HFFc6 (cell line): Measurements from ENCODE around the gene NEMF. TPM values are rescaled to one million over a fixed set of nuclear protein-coding genes. Genes with fewer than 3 reads are reported as not detected.
A peak's percentile ranks its signal among the peaks of the same experiment; 100 is the strongest.

Experiments used
- DNase-seq: peaks from one replicate; pipeline ENCODE4 v3.0.0-alpha.2; 2018
- H3K27ac Mint-ChIP-seq: 2 replicates; pipeline ENCODE4 v1.8.0; 2020; ENCODE audit warnings: mild to moderate bottlenecking, mixed read lengths
- H3K27me3 Mint-ChIP-seq: 2 replicates; pipeline ENCODE4 v1.8.0; 2021; ENCODE audit warnings: mild to moderate bottlenecking, moderate library complexity, mixed read lengths; ENCODE audit not compliant: insufficient read depth
- H3K36me3 Mint-ChIP-seq: 2 replicates; pipeline ENCODE4 v1.8.0; 2021; ENCODE audit warnings: low read depth, mixed read lengths
- H3K4me1 Mint-ChIP-seq: 2 replicates; pipeline ENCODE4 v1.8.0; 2020; ENCODE audit warnings: low read depth, mixed read lengths
- H3K4me3 Mint-ChIP-seq: 2 replicates; pipeline ENCODE4 v1.8.0; 2020; ENCODE audit warnings: mild to moderate bottlenecking, moderate library complexity, mixed read lengths
- H3K9me3 Mint-ChIP-seq: 2 replicates; pipeline ENCODE4 v1.8.0; 2020; ENCODE audit warnings: mild to moderate bottlenecking, mixed read lengths
- CTCF ChIP-seq: fragments of 200-600 bp; sonication (generic); IDR thresholded peaks from 2 replicates; pipeline ENCODE4 v1.5.0; 2021; ENCODE audit warnings: antibody characterized with exemption, mild to moderate bottlenecking
- long read RNA-seq: library from polyadenylated mRNA; unstranded; transcript quantifications from one replicate; pipeline ENCODE4 v2.0.0, GENCODE V29; 2019
- total RNA-seq, 6 experiments: library from RNA; stranded (reverse); fragmentation: NEBNext Ultra II Directional; extraction: Animal tissue kit (Norgen Biotek cat#: 25700); gene quantifications; 2 replicates in 1 of 6; 3 replicates in 5 of 6; pipeline ENCODE4 v1.2.3, GENCODE V29; 2021

The NEMF gene, protein sequence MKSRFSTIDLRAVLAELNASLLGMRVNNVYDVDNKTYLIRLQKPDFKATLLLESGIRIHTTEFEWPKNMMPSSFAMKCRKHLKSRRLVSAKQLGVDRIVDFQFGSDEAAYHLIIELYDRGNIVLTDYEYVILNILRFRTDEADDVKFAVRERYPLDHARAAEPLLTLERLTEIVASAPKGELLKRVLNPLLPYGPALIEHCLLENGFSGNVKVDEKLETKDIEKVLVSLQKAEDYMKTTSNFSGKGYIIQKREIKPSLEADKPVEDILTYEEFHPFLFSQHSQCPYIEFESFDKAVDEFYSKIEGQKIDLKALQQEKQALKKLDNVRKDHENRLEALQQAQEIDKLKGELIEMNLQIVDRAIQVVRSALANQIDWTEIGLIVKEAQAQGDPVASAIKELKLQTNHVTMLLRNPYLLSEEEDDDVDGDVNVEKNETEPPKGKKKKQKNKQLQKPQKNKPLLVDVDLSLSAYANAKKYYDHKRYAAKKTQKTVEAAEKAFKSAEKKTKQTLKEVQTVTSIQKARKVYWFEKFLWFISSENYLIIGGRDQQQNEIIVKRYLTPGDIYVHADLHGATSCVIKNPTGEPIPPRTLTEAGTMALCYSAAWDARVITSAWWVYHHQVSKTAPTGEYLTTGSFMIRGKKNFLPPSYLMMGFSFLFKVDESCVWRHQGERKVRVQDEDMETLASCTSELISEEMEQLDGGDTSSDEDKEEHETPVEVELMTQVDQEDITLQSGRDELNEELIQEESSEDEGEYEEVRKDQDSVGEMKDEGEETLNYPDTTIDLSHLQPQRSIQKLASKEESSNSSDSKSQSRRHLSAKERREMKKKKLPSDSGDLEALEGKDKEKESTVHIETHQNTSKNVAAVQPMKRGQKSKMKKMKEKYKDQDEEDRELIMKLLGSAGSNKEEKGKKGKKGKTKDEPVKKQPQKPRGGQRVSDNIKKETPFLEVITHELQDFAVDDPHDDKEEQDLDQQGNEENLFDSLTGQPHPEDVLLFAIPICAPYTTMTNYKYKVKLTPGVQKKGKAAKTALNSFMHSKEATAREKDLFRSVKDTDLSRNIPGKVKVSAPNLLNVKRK
- total RNA-seq, result 10 to 100 TPM; 55.5 to 69.7 (median 56.9) TPM
- long read RNA-seq, partial matches to known transcripts, result 53 of 55 reads
- long read RNA-seq, other reads (novel, unspliced or antisense), result 2 of 55 reads

DNA sequence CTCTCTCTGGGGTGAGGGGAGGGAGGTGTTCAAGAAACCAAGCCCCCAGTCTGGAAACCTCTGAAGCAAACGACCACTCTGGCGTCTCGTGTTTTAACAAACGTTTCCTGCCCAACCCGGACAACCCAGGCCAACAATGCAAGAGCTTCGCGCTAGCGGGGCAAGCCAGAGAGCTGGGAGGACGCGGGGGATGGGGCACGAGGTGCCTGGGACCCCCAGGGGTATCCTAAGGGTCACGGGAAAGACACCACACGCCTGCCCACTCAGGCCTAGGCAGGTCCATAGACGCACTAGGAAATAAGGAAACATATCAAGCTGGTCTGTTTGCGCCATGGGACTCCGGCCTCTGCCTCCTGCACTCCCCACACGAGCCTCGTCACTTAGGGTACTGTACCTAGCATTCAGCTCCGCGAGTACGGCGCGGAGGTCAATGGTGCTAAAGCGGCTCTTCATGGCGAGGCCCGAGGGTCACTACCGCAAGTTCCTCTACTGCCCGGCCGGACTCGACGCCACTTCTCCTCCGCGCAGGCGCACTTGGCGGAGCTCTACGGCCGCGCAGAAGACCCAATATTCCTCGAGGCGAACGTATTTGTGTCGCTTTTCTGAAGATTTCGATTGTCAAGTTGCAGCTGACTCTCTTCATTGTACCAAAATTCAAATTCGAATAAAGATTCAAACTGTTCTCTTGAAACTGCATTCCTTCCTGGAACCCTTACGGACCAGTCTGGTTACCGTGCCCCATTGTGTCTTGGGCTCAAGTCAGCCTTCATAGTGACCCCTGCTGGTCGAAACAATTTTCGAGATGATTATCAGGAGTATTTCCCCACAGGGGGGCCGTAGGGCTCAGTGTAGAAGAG is at the start of gene NEMF:
NEMF (minus strand) TSS at position 488 of the 857 bp plus-strand sequence; CDS start at position 453, 35 bp downstream.
- H3K27me3 Mint-ChIP-seq, result peaks cover 4% of the 10 kb centered on the region; the same call in 1 of the 2 replicates
- peak within 1 kb of the TSS; percentile 98 for H3K27ac Mint-ChIP-seq
- H3K4me3 Mint-ChIP-seq, result peak within 1 kb of the TSS; percentile 98
- H3K4me1 Mint-ChIP-seq, result peaks cover 27% of the 10 kb centered on the region
- peak; percentile 92 for TF ChIP-seq CTCF
- peak; percentile 77 for DNase-seq
- peaks cover 9% of the 10 kb centered on the region; the same call in 1 of the 2 replicates for H3K36me3 Mint-ChIP-seq
- H3K9me3 Mint-ChIP-seq, result no peaks in the 10 kb centered on the region

DNA sequence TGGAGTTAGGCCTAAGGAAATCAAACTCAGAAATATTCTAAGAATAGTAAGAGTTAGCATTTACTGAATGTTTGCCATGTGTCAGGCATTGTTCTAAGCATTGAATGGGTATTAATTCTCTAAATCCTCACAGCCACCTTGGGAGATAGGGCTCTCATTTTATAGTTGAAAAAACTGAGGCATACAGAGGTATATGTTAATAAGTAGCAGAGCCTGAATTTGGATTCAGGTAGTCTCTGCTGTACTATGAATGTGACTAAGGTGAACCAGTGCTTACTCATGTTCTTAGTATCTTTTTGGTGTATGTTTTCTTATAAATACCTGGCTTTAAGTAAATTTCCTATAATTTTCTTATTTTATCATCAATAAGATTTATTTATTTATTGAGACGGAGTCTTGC is 48.4 kb upstream of the NEMF start:
- peaks cover 36% of the 10 kb centered on the region for H3K4me1 Mint-ChIP-seq
- DNase-seq, result no peak
- TF ChIP-seq CTCF, result no peak
- H3K27ac Mint-ChIP-seq, result no peak overlapping the region
- peaks cover 3% of the 10 kb centered on the region; the same call in 1 of the 2 replicates for H3K27me3 Mint-ChIP-seq
- no peaks in the 10 kb centered on the region for H3K9me3 Mint-ChIP-seq
- peaks cover 27% of the 10 kb centered on the region for H3K36me3 Mint-ChIP-seq
- no peak overlapping the region for H3K4me3 Mint-ChIP-seq

GRCh38 chr14:49898485-49898884 is 45.9 kb upstream of the NEMF start:
- H3K27ac Mint-ChIP-seq, result peak overlapping the region; percentile 44
- no peaks in the 10 kb centered on the region for H3K9me3 Mint-ChIP-seq
- TF ChIP-seq CTCF, result no peak
- peaks cover 36% of the 10 kb centered on the region for H3K4me1 Mint-ChIP-seq
- peak overlapping the region; percentile 51; the same call in 1 of the 2 replicates for H3K4me3 Mint-ChIP-seq
- H3K27me3 Mint-ChIP-seq, result peaks cover 10% of the 10 kb centered on the region
- no peak for DNase-seq
- peaks cover 52% of the 10 kb centered on the region for H3K36me3 Mint-ChIP-seq

DNA sequence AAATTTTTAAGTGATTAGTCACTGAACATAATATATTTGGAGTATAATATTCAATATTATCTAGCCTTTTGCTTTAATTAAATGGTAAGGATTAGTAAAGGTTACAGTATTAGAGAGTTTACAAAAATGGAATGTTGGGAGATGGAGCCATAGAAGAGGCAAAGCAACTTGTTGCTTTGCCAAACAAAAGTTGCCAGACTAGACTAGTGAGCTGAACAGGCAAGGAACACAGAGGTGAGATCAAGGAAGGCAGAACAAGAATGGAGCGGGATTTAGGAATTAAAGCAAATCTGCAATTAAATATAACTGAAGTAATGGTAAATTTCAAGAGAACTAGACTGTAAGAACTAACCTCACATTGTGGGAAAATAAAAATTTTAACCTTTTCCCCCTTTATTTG is 45.4 kb upstream of the NEMF start:
- H3K4me3 Mint-ChIP-seq, result peak overlapping the region; percentile 51
- H3K36me3 Mint-ChIP-seq, result peaks cover 54% of the 10 kb centered on the region
- peaks cover 10% of the 10 kb centered on the region for H3K27me3 Mint-ChIP-seq

More for the DNA sequence above, 45.4 kb upstream of the NEMF start:
- DNase-seq, result no peak
- Mint-ChIP-seq H3K4me1 (peaks cover 36% of the 10 kb centered on the region), H3K27ac (peak overlapping the region; percentile 24), H3K9me3 (no peaks in the 10 kb centered on the region)
- TF ChIP-seq CTCF, result no peak
